Measurements from ENCODE around the gene MAMDC2.

Gene MAMDC2

GRCh38 chr9:70065572-70065971 is 21.9 kb downstream of the MAMDC2 start:
- no peak for DNase-seq

GRCh38 chr9:70066418-70066817 is 22.8 kb downstream of the MAMDC2 start:
- DNase-seq = no peak

GRCh38 chr9:70066874-70067273 is 23.2 kb downstream of the MAMDC2 start:
- DNase-seq = no peak

- no peak for DNase-seq
These were observed 26.1 kb downstream of the MAMDC2 start for GRCh38 chr9:70069704-70070103.

GRCh38 chr9:70073193-70073592 is 29.5 kb downstream of the MAMDC2 start:
- no peak for DNase-seq

GRCh38 chr9:70073756-70074155 is 30.1 kb downstream of the MAMDC2 start:
- DNase-seq = no peak

GRCh38 chr9:70076678-70077077 is 33.0 kb downstream of the MAMDC2 start:
- no peak for DNase-seq

GRCh38 chr9:70079417-70080037 is 35.9 kb downstream of the MAMDC2 start:
- DNase-seq = no peak

- peak; percentile 54 for DNase-seq
These were observed 37.0 kb downstream of the MAMDC2 start for GRCh38 chr9:70080481-70081119.

- no peak for DNase-seq
These were observed 37.5 kb downstream of the MAMDC2 start for GRCh38 chr9:70081120-70081495.

- no peak for DNase-seq
These were observed 39.8 kb downstream of the MAMDC2 start for GRCh38 chr9:70083429-70083828.

- DNase-seq = peak; percentile 21
These were observed 41.6 kb downstream of the MAMDC2 start for GRCh38 chr9:70085241-70085640.

- DNase-seq = no peak
These were observed 47.5 kb downstream of the MAMDC2 start for GRCh38 chr9:70091103-70091502.

- DNase-seq = no peak
These were observed 47.9 kb downstream of the MAMDC2 start for GRCh38 chr9:70091572-70091971.

- DNase-seq = no peak
These were observed 48.5 kb downstream of the MAMDC2 start for GRCh38 chr9:70092190-70092589.

GRCh38 chr9:70093095-70093494 is 49.4 kb downstream of the MAMDC2 start:
- DNase-seq = no peak

- DNase-seq = peak; percentile 39
These were observed 50.3 kb downstream of the MAMDC2 start for GRCh38 chr9:70093944-70094343.

- DNase-seq = no peak
These were observed 51.1 kb downstream of the MAMDC2 start for GRCh38 chr9:70094747-70095146.

GRCh38 chr9:70097187-70097586 is 53.5 kb downstream of the MAMDC2 start:
- DNase-seq = no peak

GRCh38 chr9:70100362-70100761 is 56.7 kb downstream of the MAMDC2 start:
- no peak for DNase-seq

- no peak for DNase-seq
These were observed 57.6 kb downstream of the MAMDC2 start for GRCh38 chr9:70101265-70101664.

- DNase-seq = no peak
These were observed 61.5 kb downstream of the MAMDC2 start for GRCh38 chr9:70105147-70105546.

- DNase-seq = no peak
These were observed 62.9 kb downstream of the MAMDC2 start for GRCh38 chr9:70106571-70106970.

- DNase-seq = no peak
These were observed 63.9 kb downstream of the MAMDC2 start for GRCh38 chr9:70107558-70107957.

- DNase-seq = no peak
These were observed 64.5 kb downstream of the MAMDC2 start for GRCh38 chr9:70108181-70108580.
